Activated CD4-positive, alpha-beta T cell treated with anti-CD3 and anti-CD28 coated beads for 24 hours (primary cell): ENCODE results near the gene SPRYD4.
"Not testable (repeated sequence)": the region's sequence is repeated elsewhere in the genome, so short reads cannot be mapped to it uniquely, and the experiment has no call there.

ENCODE experiments used
- DNase-seq, 2 donors: peaks; one replicate each; pipeline ENCODE4 v3.0.0-alpha.2; 2020; ENCODE audit warnings: low read depth in 2 of 2

The SPRYD4 gene

DNA sequence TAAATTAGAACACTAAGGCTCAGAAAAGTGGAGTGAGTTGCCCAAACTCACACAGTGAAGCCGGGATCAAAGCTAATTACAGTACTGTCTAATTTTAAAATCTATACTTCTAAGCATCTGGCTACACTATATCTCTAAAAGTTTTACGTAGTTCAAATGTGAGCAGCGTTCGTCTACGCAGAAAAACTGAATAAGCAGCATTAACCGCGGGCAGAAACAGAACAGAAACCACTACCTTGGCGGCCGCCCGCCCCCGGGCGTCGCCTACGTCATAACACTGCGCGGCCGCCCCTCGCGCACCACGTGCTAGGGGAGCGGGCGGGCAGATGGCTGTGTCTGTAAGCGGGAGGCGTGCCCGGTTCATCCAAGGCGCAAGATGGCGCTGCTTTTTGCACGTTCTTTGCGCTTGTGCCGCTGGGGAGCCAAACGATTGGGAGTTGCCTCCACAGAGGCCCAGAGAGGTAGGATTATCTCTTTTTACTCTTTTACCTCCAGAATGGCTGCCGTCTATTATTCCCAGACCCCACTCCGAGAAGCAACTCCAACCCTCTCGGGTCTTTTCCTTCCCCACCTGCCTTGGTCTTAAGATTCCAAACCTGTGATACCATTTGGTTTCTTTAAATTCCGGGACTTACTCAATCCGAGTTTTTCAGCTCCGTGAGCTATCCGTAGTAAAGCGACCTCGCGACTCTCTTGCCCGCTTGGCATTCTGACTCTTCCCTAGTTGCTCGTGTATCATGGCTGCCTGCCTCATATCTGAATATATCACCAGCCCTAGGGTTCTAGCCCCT is at the start of gene SPRYD4:
Gene SPRYD4, plus strand, starts transcription at position 363 of the 791 bp plus-strand sequence. Its CDS starts 14 bp downstream, at position 377.
- DNase-seq = peak; percentile 83 to 85

DNA sequence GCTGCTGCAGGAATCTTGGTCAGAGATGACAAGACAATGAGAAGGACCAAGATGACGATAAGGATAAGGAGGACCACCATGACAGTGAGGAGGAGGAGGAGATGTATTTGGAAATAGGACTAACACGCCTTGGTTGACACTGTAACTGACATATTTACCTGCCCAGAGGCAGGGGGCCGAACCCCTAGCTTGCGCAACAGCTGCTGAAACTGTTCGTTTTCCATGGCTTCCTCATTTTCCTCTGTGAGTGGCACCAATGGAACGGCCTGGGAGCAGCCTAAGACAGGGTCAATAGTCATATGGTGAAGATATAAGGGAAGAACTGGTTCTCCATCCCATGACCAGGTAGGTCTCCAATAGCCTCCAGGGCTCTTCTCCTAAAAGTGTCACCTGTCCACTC is 48.0 kb upstream of the SPRYD4 start:
- no peak for DNase-seq

DNA sequence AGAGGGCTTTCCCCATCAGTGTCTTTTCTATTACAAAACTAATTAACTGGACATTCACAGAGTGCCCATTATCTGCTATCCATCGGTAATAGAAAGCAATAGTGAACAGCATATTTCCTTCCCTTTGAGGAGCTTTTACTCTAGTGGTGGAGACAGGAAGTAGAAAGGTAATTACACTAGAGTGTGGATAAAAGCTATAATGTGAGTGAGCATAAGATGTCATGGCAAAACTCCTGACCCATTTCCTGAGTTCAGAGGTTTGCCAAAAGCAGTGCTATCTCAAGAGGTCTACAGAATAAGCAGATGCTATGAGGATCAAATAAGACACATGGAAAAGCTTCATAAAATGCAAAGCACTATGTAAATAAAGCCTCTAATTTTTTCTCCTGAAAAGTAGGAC is 43.2 kb upstream of the SPRYD4 start:
- no peak for DNase-seq

DNA sequence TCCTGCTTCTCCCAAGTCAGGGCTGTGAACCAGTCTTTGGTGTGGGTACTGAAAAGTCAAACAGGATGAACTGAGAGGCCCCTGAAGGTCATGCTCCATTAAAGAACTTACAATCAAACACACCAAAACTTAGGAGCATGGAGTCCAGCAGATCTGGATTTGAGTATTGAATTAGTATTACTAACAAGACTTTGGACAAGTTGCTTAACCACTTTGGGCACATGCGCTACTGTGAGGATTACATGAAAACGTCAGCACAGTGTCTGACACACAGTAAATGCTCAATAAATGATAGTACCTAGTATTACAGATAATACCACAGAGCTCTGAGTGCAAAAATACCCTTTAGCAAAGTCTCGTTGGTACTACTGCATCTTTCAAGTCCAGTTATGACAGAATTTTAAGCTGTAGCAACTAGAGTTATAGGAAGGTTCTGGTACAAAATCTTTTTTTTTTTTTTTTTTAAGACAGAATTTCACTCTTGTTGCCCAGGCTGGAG is 42.4 kb upstream of the SPRYD4 start:
- DNase-seq = no peak

DNA sequence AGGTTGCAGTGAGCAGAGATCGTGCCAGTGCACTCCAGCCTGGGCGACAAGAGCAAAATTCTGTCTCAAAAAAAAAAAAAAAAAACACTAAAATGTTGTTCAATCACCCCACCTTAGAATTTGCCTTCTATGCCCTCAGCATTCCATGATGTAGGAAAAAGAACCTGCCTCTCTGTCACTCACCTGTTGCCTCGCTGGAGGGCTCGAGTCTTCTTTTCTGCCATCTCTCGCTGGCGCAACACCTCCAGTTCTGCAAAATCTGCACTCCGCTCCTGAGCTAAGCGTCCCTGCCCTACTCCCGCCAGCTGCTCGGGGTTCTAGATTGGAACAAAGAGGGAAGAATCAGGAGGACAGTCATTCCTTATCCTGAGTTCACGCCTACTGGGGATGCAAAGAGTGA is 37.1 kb upstream of the SPRYD4 start:
- DNase-seq = no peak

DNA sequence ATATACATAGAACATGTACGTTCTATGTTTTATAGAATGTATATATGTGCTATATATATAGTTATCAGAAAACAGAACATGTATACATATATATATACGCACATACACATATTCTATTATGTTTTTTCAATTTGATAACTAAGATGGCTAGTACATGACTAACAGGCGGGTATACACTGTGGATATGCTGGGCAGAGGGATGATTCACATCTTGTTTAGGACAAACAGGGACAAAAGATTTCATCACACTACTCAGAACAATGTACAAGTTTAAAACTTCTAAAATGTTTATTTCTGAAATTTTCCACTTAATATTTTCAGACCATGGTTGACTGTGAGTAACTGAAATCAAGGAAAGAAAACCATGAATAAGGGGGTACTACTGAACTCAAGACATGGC is 36.5 kb upstream of the SPRYD4 start:
- no peak for DNase-seq

DNA sequence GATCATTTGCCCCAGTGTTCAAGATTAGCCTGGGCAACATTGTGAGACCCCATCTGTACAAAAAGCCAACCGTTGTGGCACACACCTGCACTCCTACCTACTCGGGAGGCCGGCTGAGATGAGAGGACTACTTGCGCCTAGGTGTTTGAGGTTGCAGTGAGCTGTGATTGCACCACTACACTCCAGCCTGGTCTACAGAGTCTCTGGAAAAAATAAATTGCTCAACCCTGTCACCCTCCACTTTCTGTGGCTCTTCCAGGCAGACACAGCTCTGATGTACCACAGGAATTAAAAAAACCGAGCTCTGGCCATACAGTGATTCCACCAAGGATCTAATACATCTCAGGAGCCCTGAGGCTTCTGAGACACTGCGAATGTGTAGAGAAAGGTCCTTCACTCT is 33.5 kb upstream of the SPRYD4 start:
- no peak for DNase-seq

DNA sequence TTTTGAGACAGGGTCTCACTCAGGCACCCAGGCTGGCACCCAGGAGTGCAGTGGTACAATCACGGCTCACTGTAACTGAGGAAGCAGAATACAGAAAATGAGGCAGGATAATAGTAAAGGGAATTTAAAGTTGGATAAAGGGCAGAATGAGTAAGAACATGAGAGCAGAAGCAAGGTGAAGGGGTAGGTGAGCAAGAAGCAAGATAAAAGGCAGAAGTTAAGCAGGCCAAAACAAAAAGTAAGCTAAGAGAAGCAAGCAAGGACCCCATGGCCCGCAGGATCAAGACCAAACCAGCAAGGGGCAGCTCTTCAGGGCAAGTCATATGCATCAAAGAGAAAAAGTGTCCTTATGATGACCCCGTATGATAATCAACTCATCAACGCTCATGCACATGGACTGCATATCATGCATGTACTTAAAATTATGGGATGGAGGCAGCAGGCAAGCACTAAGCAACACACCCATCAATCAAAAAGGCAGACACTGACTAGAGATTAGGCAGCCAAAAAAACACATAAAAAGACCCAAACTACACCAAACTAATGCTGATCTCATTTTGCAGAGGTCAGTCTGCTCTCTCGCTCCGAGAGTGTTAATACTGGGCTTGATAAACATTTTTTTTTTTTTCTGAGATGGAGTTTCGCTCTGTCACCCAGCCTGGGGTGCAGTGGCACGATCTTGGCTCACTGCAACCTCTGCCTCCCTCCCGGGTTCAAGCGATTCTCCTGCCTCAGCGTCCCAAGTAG is 30.8 kb upstream of the SPRYD4 start:
- no peak for DNase-seq

DNA sequence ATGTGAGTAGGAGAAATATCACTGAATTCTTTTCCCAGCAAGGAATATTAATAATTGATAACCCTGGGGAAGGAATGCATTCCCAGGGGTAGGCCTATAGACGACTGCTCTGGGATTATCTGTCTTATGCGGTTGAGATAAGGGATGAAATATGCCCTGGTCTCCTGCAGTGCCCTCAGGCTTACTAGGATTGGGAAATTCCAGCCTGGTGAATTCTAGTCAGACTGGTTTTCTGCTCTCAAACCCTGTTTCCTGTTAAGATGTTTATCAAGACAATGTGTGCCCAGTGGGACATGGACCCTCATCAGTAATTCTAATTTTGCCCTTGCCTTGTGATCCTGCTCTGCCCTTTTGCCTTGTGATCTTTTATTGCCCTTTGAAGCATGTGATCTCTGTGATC is 25.2 kb upstream of the SPRYD4 start:
- DNase-seq = not testable (repeated sequence)

DNA sequence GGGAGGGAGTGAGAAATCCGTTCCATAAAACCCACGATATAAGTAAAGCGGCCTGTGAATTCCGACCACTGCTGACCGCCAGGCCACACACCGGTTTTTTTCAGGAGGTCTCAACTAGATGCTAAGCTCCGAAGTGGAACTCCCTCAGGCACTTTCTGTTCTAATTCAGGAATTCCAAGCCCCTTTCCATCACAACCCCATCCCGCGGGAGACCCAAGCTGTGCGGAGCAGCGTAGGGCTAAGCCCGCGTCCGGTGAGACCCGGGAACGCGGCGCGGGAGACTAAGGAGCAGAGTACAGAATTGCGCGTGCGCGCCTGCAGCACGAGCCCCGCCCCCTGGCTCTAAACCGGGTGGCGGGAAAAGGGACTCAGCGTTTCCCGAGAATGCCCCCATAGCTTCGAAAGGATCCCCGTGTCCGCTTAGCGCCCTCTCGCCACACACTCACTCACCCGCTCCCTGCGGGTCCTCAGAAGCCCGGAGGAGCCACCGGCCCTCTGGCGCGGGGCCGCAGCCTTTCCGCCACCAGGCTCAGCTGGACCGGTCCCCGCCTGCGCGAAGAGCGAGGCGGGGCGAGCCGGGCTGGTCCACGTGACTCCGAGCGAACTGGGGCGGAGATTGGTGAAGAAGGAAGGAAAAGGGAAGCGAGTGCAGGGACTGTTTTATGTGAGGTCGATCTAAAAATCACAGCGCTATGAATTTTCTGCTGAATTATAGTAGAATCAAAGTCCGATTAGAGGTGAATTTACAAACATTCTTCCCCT is 19.3 kb upstream of the SPRYD4 start, which contains the start of gene TIMELESS:
Gene TIMELESS, minus strand, starts transcription at position 567 of the 762 bp plus-strand sequence. CDS start 15,256 bp downstream, outside the sequence.
- DNase-seq = peak; percentile 76 to 81

DNA sequence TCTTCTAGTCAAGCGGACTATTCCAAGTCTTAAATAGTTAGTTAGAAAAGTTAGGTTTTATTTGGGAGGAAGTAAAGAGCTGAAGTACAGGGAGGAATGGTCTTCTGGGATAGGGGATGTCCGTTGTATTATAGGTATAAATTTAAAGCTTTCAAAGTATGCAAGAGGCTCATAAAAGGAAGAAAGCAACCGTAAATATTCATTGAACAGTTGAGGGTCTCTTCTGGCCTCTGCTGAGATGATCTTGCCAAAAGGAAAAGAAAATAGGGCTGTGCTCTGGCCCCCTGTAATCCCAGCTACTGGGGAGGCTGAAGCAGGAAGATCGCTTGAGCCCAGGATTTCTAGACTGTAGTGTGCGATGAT is 18.8 kb upstream of the SPRYD4 start:
- no peak for DNase-seq

DNA sequence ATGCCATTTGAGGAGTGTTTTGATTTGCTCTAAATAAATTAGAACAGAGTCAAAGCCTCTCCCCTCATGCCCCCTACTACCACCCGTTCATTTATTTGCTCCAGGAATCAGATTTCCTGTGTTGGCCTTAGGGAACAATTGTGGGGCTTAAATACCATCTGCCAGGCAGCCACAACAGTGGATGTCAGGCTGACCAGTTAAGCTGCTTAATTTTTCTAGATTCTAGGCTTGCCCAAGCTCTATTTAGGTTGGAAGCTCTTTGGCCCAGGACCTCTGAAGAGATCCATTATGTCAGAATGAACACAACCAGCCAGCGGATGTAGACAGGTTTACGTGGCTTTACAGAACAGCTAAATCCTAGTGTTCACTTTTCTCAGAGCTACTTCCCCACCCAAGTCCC is 18.1 kb upstream of the SPRYD4 start:
- DNase-seq = no peak

DNA sequence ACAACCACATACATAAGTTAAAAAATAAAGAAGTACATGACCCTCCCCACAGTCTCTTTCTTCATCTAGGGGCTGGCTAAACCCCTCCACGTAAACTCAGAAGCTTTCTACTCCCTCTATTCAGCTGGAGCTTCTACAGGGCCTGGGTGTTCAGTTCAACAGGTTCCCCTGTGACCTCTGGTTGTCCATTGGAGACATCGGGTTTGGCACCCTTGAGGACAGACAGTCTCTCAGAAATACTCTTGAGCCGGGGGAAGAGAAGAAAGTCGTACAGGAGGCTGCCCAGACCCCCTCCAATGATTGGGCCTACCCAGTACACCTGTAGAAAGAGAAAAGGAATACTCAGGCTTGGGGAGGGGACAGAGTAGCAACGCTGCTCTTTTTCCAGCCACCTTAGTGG is 17.2 kb upstream of the SPRYD4 start:
- no peak for DNase-seq

DNA sequence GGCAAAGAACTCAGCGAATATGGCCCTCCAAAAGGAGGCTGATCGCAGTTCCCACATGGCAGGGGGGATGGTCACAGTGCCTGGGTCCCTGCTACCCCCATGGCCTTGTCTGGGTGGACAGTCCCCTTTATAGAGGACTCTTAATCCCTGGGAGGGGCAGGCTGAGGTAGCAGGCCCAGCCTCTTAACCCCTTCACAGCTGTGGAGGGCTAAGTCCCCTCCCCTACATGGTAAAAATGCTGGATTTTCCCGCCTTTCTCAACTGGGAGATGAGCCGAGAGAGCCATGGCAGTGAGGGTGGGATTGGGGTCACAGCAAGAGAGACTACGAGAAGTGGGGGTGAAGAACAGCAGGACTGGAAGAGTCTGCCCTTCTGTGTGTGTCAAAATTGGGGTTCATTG is 13.8 kb upstream of the SPRYD4 start, which contains the start of gene MIP:
Gene MIP, minus strand, starts transcription at position 101 of the 400 bp plus-strand sequence. Its CDS starts 44 bp downstream, at position 57.
- DNase-seq = no peak

DNA sequence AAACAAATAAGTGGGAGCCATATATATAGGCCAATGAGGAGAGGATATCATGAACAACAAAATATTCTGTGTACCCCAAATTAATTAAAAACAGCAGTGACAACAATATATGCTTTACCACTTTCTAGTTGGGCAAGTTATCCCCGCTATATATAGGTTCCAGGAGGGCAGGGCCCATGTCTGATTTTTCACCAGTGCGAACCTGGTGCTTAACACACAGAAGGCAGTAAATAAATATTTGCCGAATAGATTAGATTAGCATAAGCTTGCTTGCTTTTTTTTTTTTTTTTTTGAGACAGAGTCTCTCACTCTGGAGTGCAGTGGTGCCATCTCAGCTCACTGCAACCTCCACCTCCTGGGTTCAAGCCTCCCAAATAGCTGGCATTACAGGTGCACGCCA is 10.6 kb upstream of the SPRYD4 start:
- DNase-seq = no peak

DNA sequence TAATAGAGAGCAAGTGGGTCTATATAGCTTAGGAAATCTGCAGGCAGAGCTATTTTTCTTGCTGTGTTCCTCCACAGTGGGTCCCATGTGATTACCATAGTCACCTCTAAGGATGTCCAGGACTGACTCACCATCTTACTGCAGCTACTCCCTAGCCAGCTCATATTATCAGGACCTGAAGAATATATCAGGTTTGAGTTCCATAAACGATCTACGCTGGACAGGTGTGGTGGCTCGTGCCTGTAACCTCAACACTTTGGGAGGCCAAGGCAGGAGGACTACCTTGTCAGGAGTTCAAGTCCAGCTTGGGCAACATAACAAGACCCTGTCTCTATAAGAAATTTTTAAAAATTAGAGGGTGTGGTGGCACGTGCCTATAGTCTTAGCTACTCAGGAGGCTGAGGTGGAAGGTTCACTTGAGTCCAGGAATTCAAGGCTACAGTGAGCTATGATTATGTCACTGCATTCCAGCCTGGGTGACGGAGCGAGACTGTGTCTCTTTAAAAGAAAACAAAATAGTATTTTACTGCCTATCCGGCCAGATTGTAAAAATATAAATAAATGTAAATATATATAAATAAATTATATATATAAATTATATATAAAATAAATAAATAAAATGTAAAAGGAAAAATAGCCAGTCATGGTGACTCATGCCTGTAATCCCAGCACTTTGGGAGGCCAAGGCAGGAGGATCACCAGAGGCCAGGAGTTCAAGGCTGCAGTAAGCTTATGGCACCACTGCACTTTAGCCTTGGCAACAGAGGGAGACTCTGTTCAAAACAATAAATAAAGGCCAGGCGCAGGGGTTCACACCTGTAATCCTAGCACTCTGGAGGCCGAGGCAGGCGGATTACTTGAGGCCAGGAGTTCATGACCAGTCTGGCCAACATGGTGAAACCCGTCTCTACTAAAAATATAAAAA is 6.9 kb upstream of the SPRYD4 start:
- no peak for DNase-seq

DNA sequence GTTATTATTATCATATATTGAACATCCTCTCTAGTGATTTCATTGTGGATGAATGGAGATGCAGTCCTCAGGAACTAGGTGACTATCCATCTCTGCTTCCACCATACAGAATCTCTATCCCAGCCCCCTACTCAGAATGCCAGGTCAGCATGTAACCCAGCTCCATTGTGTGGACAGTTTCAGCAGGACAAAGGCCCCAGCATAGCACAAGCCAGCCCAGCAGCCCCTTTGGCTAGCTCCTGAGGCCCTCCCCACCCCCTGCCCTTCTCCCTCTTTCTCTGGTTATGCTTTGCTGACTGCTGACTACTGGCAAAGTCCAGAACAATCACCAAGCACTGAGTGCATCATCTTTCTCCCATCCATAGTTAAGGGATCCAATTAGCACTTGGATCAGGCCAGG is 5.8 kb upstream of the SPRYD4 start:
- DNase-seq = no peak

DNA sequence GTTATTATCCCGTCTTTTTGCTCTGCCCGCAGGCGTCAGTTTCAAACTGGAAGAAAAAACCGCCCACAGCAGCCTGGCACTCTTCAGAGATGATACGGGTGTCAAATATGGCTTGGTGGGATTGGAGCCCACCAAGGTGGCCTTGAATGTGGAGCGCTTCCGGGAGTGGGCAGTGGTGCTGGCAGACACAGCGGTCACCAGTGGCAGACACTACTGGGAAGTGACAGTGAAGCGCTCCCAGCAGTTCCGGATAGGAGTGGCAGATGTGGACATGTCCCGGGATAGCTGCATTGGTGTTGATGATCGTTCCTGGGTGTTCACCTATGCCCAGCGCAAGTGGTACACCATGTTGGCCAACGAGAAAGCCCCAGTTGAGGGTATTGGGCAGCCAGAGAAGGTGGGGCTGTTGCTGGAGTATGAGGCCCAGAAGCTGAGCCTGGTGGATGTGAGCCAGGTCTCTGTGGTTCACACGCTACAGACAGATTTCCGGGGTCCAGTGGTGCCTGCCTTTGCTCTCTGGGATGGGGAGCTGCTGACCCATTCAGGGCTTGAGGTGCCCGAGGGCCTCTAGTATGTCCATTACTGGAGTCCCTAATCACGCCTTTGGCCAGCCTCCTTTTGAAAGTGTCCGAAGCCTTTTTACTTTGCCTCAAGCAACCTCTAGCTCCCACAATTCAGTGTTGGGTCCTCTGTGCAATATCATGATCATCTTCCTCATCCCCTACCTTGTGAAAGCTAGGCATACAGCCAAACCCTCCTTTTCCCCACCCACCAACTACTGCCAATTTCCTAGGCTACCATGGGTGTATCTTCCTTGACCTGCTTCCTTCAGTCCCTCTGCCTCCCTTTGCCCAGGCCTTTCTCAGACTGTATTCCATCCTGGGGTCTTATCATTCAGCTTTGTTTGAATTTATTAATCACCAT is 891 bp downstream of the SPRYD4 start:
- DNase-seq = no peak

DNA sequence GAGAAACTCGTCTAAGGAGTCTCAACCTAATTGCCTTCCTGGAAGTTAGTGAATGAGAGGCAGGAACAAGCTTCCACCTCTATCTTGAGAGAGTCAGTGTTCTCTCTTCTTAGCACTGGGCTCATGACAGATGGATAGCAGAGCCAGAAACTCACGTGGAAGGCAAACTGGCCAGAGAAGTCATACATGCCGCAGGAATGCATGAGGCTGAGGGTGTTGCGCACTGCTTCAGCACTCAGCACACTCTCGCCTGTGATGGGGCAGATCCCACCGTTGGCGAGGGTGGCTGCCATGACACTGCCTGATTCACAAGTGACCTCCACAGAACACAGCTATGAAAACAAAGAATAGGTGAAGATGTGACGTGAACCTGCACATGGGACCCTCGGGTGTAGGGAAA is 6.0 kb downstream of the SPRYD4 start:
- no peak for DNase-seq

DNA sequence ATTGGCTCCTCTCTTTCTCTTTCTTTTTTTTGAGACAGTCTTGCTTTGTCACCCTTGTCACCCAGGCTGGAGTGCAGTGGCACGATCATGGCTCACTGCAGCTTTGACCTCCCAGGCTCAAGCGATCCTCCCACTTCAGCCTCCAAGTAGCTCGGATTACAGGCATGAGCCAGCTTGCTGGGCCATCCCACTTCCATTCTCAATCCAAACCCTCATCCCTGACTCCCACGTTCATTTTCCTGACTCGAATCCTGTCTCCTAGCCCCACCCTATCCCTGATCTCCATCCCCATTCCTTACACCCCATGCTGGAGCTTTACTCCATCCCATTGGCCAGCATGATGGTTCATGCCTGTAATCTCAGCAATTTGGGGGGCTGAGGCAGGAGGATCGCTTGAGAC is 7.8 kb downstream of the SPRYD4 start:
- no peak for DNase-seq
